Activated naive CD8-positive, alpha-beta T cell treated with anti-CD3 and anti-CD28 coated beads for 36 hours (primary cell): ENCODE measurements around the gene PTGER4. TPM values are rescaled to one million over a fixed set of nuclear protein-coding genes. Genes with fewer than 3 reads are reported as not detected.
"Not testable (repeated sequence)": the region's sequence is repeated elsewhere in the genome, so short reads cannot be mapped to it uniquely, and the experiment has no call there.

Source experiments
- DNase-seq: peaks from one replicate; pipeline ENCODE4 v3.0.0; 2021
- H3K27ac Mint-ChIP-seq: one replicate; pipeline ENCODE4 v1.8.0; 2022; ENCODE audit warnings: mild to moderate bottlenecking, moderate library complexity, mixed read lengths
- H3K27me3 Mint-ChIP-seq: one replicate; pipeline ENCODE4 v1.8.0; 2022; ENCODE audit warnings: mild to moderate bottlenecking, mixed read lengths
- H3K36me3 Mint-ChIP-seq: one replicate; pipeline ENCODE4 v1.8.0; 2021; ENCODE audit warnings: mild to moderate bottlenecking, mixed read lengths
- H3K4me1 Mint-ChIP-seq: one replicate; pipeline ENCODE4 v1.8.0; 2021; ENCODE audit warnings: mixed read lengths
- H3K4me3 Mint-ChIP-seq: one replicate; pipeline ENCODE4 v1.8.0; 2022; ENCODE audit warnings: mild to moderate bottlenecking, moderate library complexity, mixed read lengths
- H3K9me3 Mint-ChIP-seq: one replicate; pipeline ENCODE4 v1.8.0; 2022; ENCODE audit warnings: mixed read lengths
- total RNA-seq, 2 experiments: library from RNA; stranded (reverse); gene quantifications; one replicate each; pipeline ENCODE4 v1.2.3, GENCODE V29; 2021

The PTGER4 gene
- total RNA-seq, 2 experiments from 2014 or later, result 64.5 to 65.2 TPM

DNA sequence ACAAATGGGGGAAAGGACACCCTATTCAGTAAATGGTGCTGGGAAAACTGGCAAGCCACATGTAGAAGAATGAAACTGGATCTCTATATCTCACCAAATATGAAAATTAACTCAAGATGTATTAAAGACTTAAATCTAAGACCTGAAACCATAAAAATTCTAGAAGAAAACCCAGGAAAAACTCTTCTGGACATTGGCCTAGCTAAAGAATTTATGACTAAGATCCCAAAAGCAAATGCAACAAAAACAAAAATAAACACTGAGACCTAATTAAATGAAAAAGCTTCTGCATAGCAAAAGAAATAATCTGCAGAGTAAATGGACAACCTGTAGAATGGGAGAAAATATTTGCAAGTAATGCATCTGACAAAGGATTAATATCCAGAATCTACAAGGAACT lies 23.6 kb upstream of the PTGER4 start:
- peaks cover 51% of the 10 kb centered on the region for H3K4me1 Mint-ChIP-seq

DNA sequence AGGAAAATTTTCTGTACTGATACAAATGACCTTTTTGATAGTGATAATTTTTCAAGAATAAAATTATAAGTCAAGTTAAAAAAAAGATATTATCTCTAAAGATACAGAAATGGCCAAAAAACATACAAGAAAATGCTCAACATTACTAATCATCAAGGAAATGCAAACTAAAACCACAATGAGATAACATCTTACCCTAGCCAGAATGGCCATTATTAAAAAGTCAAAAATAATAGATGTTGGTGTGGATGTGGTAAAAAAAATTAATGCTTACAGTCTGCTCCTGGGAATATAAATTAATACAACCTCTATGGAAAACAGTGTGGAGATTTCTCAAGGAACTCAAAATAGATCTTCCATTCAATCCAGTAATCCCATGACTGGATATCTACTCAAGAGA lies 22.9 kb upstream of the PTGER4 start:
- Mint-ChIP-seq H3K27ac (no peak overlapping the region), H3K4me3 (no peak overlapping the region), H3K4me1 (peaks cover 51% of the 10 kb centered on the region)

More for the DNA sequence above, 23.6 kb upstream of the PTGER4 start:
- H3K27ac Mint-ChIP-seq, H3K27me3 Mint-ChIP-seq, H3K36me3 Mint-ChIP-seq, DNase-seq, H3K9me3 Mint-ChIP-seq, H3K4me3 Mint-ChIP-seq: not testable (repeated sequence)

DNA sequence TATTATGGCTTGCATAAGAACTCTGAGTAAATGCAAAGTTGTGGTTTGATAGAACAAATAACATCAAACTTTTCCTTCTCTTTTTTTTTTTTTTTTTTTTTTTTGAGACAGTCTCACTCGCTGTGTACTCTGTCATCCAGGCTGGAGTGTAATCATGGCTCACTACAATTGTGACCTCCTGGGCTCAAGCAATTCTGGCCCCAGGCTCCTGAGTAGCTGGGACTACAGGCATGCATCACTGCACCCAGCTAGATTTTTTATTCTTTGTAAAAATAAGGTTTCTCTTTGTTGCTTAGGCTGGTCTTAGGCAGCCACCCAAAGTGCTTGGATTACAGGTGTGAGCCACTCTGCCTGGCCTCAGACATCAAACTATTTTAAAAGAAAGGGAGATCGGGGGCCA lies 19.0 kb upstream of the PTGER4 start:
- H3K4me3 Mint-ChIP-seq, result no peak overlapping the region
- H3K27me3 Mint-ChIP-seq, result no peaks in the 10 kb centered on the region
- no peak for DNase-seq
- peaks cover 3% of the 10 kb centered on the region for H3K36me3 Mint-ChIP-seq
- H3K4me1 Mint-ChIP-seq, result peaks cover 16% of the 10 kb centered on the region
- H3K27ac Mint-ChIP-seq, result no peak overlapping the region
- peaks cover 8% of the 10 kb centered on the region for H3K9me3 Mint-ChIP-seq

More for the DNA sequence above, 22.9 kb upstream of the PTGER4 start:
- Mint-ChIP-seq H3K27me3 (no peaks in the 10 kb centered on the region), H3K36me3 (peaks cover 3% of the 10 kb centered on the region), H3K9me3 (peaks cover 8% of the 10 kb centered on the region)
- DNase-seq, result no peak

DNA sequence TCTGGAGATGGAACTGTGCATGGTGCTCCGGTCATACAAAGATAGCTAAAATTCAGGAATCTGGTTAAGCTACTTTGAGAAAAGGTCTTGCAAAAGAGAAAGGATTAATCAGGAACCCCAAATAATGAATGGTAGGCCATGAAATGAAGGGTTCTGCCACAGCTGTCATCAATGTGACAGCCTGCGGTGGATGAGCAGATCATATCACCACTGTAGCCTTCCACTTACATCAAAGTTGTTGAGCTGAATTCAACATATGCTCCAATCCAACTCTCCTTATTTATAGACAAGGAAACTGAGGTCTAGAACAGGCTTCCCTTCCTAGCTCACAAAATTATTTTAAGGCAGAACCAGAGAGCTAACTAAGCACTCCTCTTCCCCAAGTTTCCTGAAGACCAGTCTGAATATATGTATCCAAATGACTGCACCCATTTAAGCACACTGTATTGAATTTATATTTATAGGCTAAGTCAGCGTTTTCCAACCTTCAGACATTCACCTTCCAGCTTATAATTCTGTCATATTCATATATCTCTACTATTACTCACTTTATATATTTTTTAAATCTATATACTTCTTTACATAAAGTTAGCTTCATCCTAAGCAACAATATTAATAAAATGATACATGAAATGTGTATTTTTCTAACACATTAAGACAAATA lies 13.9 kb upstream of the PTGER4 start:
- H3K27ac Mint-ChIP-seq, result no peak overlapping the region
- H3K9me3 Mint-ChIP-seq, result no peaks in the 10 kb centered on the region
- peaks cover 22% of the 10 kb centered on the region for H3K4me1 Mint-ChIP-seq
- H3K4me3 Mint-ChIP-seq, result no peak overlapping the region
- no peaks in the 10 kb centered on the region for H3K27me3 Mint-ChIP-seq
- DNase-seq, result no peak
- no peaks in the 10 kb centered on the region for H3K36me3 Mint-ChIP-seq

DNA sequence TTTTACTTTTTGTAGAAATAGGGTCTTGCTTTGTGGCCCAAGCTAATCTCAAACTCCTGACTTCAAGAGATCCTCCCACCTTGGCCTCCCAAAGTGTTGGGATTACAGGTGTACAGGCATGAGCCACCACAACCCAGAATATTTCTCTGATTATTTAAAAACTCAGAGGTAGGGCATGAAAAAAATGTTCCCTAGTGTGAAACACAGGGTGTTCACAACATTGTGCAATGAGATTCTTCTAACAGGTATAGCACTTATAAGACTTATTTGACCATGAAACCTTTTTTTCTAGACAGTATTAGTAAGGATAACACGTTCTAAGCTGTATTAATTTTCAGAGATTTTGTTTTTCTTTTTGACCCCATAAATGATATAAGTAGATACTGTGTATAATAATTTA lies 13.1 kb upstream of the PTGER4 start:
- Mint-ChIP-seq H3K9me3 (no peaks in the 10 kb centered on the region), H3K4me3 (no peak overlapping the region), H3K4me1 (peaks cover 26% of the 10 kb centered on the region), H3K27ac (no peak overlapping the region), H3K36me3 (no peaks in the 10 kb centered on the region), H3K27me3 (no peaks in the 10 kb centered on the region)
- no peak for DNase-seq

DNA sequence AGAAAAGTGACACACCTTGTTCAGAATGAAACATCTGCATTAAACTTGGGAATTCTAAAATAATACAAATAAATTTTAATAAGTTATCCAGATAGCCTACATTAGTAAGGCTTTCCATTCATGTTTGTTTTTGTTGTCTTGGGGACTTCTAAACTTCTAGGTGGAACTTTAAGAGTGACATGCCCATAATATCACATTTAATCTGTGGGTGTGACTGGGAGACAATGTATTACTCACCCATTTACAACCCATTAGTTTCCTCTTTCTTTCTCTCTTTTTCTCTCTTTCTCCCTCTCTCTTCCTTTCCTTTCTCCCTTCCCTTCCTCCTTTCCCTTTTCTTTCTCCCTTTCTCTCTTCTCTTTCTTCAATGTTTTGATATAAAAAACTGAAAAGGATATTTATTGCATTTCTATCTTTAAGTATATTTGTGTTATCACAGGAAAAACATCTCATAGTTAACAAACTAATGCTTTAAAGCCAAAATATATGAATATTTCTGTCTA lies 12.5 kb upstream of the PTGER4 start:
- no peaks in the 10 kb centered on the region for H3K9me3 Mint-ChIP-seq
- H3K4me3 Mint-ChIP-seq, result no peak overlapping the region
- peaks cover 27% of the 10 kb centered on the region for H3K4me1 Mint-ChIP-seq
- H3K27ac Mint-ChIP-seq, result no peak overlapping the region
- DNase-seq, result no peak
- no peaks in the 10 kb centered on the region for H3K36me3 Mint-ChIP-seq
- no peaks in the 10 kb centered on the region for H3K27me3 Mint-ChIP-seq

DNA sequence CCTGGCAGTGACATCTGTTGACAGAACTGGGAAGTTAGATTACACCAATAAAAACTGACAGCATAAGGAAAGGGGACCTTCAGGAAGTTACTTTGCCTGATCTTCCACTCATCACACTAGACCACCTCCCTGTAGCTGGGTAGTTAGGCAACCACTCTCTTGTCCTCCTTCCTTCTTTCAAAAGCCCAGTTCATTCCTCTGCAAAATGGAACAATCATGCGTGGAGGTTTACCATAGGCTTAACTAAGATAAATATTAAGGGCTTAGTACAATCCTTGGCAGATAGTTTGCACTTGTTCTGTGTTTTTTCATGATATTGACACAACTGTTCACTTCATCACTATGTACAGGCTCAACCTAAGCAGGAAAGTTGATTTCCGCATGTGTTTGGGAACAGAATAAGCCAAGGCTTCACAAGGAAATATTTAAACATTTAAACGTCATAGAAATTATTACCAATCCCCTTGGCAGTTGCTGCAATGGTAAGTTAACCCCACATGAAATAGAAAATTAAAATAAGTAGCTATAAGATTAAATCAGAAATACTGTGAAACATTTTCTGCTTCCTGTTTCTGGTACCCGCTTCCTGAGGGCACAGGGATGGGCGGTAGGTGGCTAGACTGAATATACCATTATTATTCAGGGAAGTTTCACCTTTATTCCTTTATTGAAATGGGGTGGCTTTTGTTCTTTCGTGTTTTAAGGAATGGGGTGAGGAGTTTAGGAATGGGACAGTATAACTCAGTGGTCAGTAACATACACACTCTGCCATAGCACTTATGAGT lies 9.9 kb upstream of the PTGER4 start:
- DNase-seq, result no peak
- H3K4me3 Mint-ChIP-seq, result no peak overlapping the region
- peaks cover 1% of the 10 kb centered on the region for H3K9me3 Mint-ChIP-seq
- H3K4me1 Mint-ChIP-seq, result peaks cover 46% of the 10 kb centered on the region
- H3K27me3 Mint-ChIP-seq, result no peaks in the 10 kb centered on the region
- no peaks in the 10 kb centered on the region for H3K36me3 Mint-ChIP-seq
- H3K27ac Mint-ChIP-seq, result no peak overlapping the region

DNA sequence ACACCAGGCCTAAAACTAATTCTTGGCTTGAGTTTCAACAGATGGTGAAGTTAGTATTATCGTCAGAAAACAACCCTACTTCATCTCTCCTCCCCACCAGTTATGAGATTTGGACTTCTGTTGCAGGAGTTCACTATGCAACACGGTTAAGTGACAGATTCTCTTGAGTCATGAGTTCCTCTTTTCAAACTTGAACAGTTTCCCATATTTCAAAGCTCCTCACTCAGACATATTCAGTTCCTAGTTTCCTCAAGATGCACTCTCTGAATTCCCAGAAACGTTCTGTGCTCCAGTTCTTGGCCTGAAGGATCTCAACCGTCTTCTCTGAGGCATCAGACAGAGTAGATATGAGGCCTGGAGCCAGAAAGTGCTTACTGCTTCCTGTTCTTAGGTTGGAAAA lies 7.3 kb upstream of the PTGER4 start:
- Mint-ChIP-seq H3K27ac (no peak overlapping the region), H3K4me1 (peaks cover 68% of the 10 kb centered on the region), H3K36me3 (peaks cover 2% of the 10 kb centered on the region), H3K9me3 (peaks cover 1% of the 10 kb centered on the region), H3K27me3 (no peaks in the 10 kb centered on the region), H3K4me3 (no peak overlapping the region)
- DNase-seq, result no peak

DNA sequence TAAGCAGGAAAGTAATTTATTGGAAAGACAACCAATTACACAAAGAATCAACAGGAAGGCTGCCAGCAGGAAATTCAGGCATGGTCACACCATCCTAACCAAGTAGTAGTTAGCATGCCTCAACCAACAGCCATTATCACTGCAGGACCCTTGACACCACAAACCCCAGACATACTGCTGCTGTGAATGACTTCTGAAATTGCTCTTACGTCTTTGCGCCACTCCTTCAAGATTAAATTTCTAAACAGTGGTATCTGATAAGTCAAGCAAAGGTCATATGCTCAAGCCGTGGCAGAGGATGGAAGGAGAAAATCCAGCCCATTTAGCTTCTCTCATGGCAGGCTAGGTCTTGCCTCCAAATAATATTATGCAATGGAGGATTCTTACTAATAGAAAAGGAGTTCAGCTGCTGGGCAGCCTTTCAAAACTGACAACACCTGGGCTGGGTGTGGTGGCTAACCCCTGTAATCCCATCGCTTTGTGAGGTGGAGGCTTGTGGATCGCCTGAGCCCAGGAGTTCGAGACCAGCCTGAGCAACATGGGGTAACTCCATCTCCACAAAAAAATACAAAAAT lies 5.0 kb upstream of the PTGER4 start:
- no peak for DNase-seq
- Mint-ChIP-seq H3K4me3 (no peak overlapping the region), H3K9me3 (peaks cover 1% of the 10 kb centered on the region), H3K36me3 (peaks cover 4% of the 10 kb centered on the region), H3K4me1 (peaks cover 66% of the 10 kb centered on the region), H3K27me3 (no peaks in the 10 kb centered on the region), H3K27ac (peak overlapping the region; percentile 94)

DNA sequence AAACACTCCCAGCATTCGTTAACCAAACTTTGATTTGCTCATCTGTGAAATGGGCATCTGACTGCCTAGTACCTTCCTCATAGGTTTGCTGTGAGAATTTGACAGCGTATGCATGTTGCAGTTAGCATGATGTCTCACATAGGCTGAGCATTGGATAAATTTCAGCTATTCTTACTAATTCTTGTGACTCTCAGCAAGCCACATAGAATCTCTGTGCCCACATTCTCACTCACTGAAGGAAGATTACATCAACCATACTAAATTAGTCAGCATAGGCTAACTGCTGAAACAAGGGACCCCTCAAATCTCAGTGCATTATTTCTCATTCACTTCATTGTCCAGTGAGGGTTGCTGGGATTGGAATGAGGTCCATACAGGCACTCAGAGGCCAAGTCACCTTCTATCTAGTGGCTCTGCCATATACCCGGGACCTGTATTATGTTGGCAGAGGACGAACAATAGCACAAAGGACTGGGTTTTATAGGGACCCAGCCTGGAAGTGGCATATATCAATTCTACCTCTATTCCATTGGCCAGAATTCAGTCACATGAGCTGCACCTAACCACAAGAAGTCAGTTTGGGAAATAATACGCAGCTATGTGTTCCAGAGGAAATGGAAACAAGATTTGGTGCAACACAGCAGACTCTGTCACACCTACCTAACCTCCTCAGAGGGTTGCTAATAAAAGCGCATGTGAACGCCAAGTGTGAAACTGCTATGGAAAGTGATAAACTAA lies 4.2 kb upstream of the PTGER4 start:
- peaks cover 1% of the 10 kb centered on the region for H3K9me3 Mint-ChIP-seq
- peak; percentile 48 for DNase-seq
- H3K36me3 Mint-ChIP-seq, result peaks cover 10% of the 10 kb centered on the region
- no peaks in the 10 kb centered on the region for H3K27me3 Mint-ChIP-seq
- peak overlapping the region; percentile 32 for H3K4me3 Mint-ChIP-seq
- peaks cover 58% of the 10 kb centered on the region for H3K4me1 Mint-ChIP-seq
- peak overlapping the region; percentile 94 for H3K27ac Mint-ChIP-seq

DNA sequence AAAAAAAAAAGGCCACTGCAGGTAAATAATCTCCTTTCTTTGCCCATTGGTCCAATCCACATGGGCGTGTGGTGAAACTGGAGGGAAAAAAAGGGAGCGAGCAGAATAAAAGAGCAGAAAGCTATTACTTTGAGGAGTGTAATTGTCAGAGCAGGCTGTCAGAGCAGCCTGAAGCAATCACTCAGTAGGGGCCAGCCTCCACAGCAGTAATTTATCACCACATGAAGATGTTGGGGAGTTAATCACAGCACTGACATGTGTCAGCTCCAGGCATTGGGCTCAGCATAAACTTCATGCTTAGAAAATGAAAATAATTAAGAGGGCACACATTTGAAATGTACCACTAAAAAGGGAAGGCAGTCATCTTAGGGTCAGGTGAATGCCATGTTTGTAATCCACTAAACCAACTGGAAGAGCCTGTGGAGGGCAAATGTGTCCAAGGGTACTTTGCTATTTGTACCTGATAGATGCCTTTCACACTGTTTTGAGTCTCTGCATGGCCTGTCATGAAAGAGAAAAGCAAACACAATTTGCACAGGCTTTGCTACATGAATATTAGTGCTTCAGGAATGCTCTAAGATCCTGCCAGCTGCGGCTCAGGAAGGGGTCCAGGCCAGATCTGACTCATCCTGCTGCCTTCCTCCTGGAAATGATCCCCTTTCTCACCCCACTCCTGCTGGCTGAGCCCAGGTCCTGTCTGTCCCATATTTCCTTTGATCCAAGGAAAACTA lies 2.9 kb upstream of the PTGER4 start:
- Mint-ChIP-seq H3K36me3 (peaks cover 22% of the 10 kb centered on the region), H3K9me3 (peaks cover 1% of the 10 kb centered on the region), H3K4me3 (peak overlapping the region; percentile 19), H3K27me3 (no peaks in the 10 kb centered on the region), H3K4me1 (peaks cover 52% of the 10 kb centered on the region), H3K27ac (peak overlapping the region; percentile 94)
- no peak for DNase-seq

DNA sequence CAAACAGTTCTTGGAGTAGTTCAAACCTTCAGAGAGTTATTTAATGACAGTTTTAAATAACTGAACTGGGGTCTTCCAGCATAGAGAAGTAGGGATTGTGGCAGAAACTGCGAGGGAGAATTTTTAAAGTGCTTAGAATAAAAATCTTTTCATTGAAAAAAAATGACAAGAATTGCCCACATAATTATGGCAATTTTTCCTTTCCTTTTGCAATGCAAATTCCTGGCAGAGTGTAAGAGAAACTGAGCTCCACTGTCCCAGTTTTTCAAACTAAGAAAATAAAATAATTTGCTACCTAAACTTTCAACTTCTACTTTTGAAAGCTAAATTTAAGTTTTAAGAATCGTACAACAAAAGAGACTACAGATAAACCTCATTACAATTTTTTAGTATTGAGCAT lies 2.3 kb upstream of the PTGER4 start:
- no peaks in the 10 kb centered on the region for H3K27me3 Mint-ChIP-seq
- H3K4me3 Mint-ChIP-seq, result peak overlapping the region; percentile 32
- peaks cover 50% of the 10 kb centered on the region for H3K4me1 Mint-ChIP-seq
- peak overlapping the region; percentile 63 for H3K27ac Mint-ChIP-seq
- no peak for DNase-seq
- H3K36me3 Mint-ChIP-seq, result peaks cover 29% of the 10 kb centered on the region
- peaks cover 1% of the 10 kb centered on the region for H3K9me3 Mint-ChIP-seq

DNA sequence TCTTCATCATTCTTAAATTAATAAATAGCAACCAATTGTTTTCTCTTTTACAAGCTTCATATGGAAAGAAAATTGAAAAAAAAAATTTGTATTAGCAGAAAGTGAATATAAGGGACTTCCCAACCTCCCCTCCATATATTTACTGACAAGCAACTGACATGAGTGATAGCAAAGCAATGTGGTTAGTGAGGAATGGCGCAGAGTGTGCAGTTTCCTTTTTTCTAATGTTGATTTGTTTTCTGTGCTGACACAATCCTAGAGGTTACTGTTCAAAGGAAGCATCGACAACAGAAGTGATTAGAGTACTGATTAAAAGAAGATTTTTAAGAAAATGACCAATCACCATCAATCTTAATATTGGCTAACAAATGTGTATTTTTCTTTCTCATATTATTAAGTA lies 1.7 kb upstream of the PTGER4 start:
- no peak for DNase-seq
- peak overlapping the region; percentile 78 for H3K27ac Mint-ChIP-seq
- H3K36me3 Mint-ChIP-seq, result peaks cover 35% of the 10 kb centered on the region
- peaks cover 46% of the 10 kb centered on the region for H3K4me1 Mint-ChIP-seq
- no peaks in the 10 kb centered on the region for H3K27me3 Mint-ChIP-seq
- H3K4me3 Mint-ChIP-seq, result peak overlapping the region; percentile 98
- H3K9me3 Mint-ChIP-seq, result peaks cover 1% of the 10 kb centered on the region

DNA sequence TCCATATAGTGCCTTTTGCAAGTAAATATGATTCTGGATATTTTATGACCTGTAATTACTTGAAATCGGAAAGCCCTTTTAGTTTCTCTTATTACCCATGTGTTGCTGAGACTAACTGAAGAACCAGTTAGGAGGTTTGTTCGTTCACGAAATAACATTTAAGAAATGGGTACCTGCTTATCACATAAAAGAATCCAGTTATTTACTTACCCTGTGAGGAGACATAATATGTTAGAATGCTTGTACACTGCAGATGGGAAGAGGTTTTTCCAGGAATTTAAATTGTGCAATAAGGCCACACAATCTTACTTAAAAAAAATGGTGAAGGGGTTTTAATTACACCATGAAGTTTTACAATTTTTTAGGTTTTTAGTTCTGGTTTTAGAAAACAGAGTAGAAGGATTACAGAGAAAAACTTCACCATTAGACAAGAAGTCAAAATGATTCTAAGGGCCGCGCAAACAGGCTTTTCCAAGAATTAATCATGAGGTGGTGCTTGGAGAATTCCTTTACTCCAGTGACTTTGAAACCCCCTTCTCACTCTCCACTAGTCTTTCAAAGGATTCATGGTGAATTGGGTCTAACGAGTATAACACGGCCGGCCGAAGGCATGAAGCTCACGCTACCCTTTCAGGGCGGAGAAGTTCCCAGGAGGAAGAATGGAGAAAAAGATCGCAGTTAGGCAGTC lies 1.1 kb upstream of the PTGER4 start:
- Mint-ChIP-seq H3K9me3 (peaks cover 1% of the 10 kb centered on the region), H3K27me3 (no peaks in the 10 kb centered on the region), H3K27ac (peak overlapping the region; percentile 98), H3K4me1 (peaks cover 42% of the 10 kb centered on the region), H3K4me3 (peak overlapping the region; percentile 98), H3K36me3 (peaks cover 41% of the 10 kb centered on the region)
- no peak for DNase-seq
